IMR-90 (cell line): Measurements from ENCODE around the gene ERC2. TPM values are rescaled to one million over a fixed set of nuclear protein-coding genes. Genes with fewer than 3 reads are reported as not detected.

ENCODE experiments used
- ATAC-seq: fragments of 200-7000 bp; cut with Tn5 transposase; 2 replicates; pipeline ENCODE4 v1.9.1; 2020; ENCODE audit warnings: low read depth, mild to moderate bottlenecking, moderate library complexity
- BruUV-seq: library from RNA; stranded (reverse); fragments of 400-500 nt; replicated peaks from 2 replicates; lab custom pipeline; 2021; lab: Mats Ljungman, UMichigan
- CTCF ChIA-PET: fragments of 300-600 bp; formaldehyde crosslinking; extraction: SDS; loops from one replicate; lab custom pipeline; 2021; ENCODE audit warnings: antibody characterized with exemption; lab: Yijun Ruan, JAX
- POLR2A ChIA-PET: fragments of 300-600 bp; sonication (Branson Sonifier 250); formaldehyde crosslinking; loops from one replicate; lab custom pipeline; 2022; ENCODE audit warnings: antibody characterized with exemption; ENCODE audit not compliant: unreplicated experiment; lab: Charles Lee
- DNase-seq: peaks from one replicate; pipeline ENCODE4 v3.0.0; 2013
- H2AFZ ChIP-seq: replicated peaks from 2 replicates; pipeline ENCODE3; 2013; ENCODE audit warnings: low read length, mild to moderate bottlenecking; ENCODE audit not compliant: poor library complexity
- H2AK5ac ChIP-seq: 2 replicates; pipeline ENCODE4 v1.6.1; 2013; ENCODE audit warnings: low read depth, low read length, inconsistent platforms
- H2AK9ac ChIP-seq: replicated peaks from 2 replicates; pipeline ENCODE3; 2013; ENCODE audit warnings: mild to moderate bottlenecking, low read depth, low read length, moderate library complexity; ENCODE audit not compliant: poor library complexity
- H2BK120ac ChIP-seq: 2 replicates; pipeline ENCODE4 v1.6.1; 2013; ENCODE audit warnings: low read depth, low read length, inconsistent platforms
- H2BK15ac ChIP-seq: 3 replicates; pipeline ENCODE4 v1.6.1; 2013; ENCODE audit warnings: low read depth, low read length, inconsistent platforms
- H2BK20ac ChIP-seq: 2 replicates; pipeline ENCODE4 v1.6.1; 2013; ENCODE audit warnings: low read depth, mild to moderate bottlenecking, inconsistent platforms, low read length, moderate library complexity
- H2BK5ac ChIP-seq: 2 replicates; pipeline ENCODE4 v1.6.1; 2013; ENCODE audit warnings: mild to moderate bottlenecking, low read depth, low read length, inconsistent platforms; ENCODE audit not compliant: poor library complexity, severe bottlenecking
- H3K14ac ChIP-seq: replicated peaks from 2 replicates; pipeline ENCODE4 v1.6.1; 2013; ENCODE audit warnings: low read depth, low read length, inconsistent platforms
- H3K18ac ChIP-seq: 2 replicates; pipeline ENCODE4 v1.6.1; 2013; ENCODE audit warnings: low read depth, low read length, control low read depth
- H3K23ac ChIP-seq: 2 replicates; pipeline ENCODE4 v1.6.1; 2013; ENCODE audit warnings: low read depth, low read length, inconsistent platforms
- H3K27ac ChIP-seq: 2 replicates; pipeline ENCODE4 v1.5.1; 2013; ENCODE audit warnings: mild to moderate bottlenecking, control low read depth, low read length; ENCODE audit not compliant: insufficient read depth
- H3K27me3 ChIP-seq: 2 replicates; pipeline ENCODE4 v1.6.1; 2013; ENCODE audit warnings: low read length; ENCODE audit not compliant: control insufficient read depth, insufficient read depth
- H3K36me3 ChIP-seq: 2 replicates; pipeline ENCODE4 v1.6.1; 2013; ENCODE audit warnings: low read length, mixed read lengths; ENCODE audit not compliant: control insufficient read depth, insufficient read depth
- H3K4ac ChIP-seq: 2 replicates; pipeline ENCODE4 v1.6.1; 2013; ENCODE audit warnings: low read depth, low read length, inconsistent platforms
- H3K4me1 ChIP-seq: 2 replicates; pipeline ENCODE4 v1.6.1; 2013; ENCODE audit warnings: low read length, mixed read lengths; ENCODE audit not compliant: control insufficient read depth, insufficient read depth
- H3K4me2 ChIP-seq: 2 replicates; pipeline ENCODE4 v1.6.1; 2013; ENCODE audit warnings: low read depth, mild to moderate bottlenecking, control low read depth, low read length, moderate library complexity
- H3K4me3 ChIP-seq: 2 replicates; pipeline ENCODE4 v1.5.1; 2013; ENCODE audit warnings: low read depth, mild to moderate bottlenecking, control low read depth, low read length, moderate library complexity; ENCODE audit not compliant: insufficient read depth
- H3K56ac ChIP-seq: 2 replicates; pipeline ENCODE4 v1.6.1; 2013; ENCODE audit warnings: low read length, inconsistent platforms; ENCODE audit not compliant: insufficient read depth; ENCODE audit errors: extremely low read depth
- H3K79me1 ChIP-seq, 2 experiments: 2 replicates each; pipeline ENCODE4 v1.6.1; 2013; ENCODE audit warnings: low read length in 2 of 2, inconsistent platforms in 1 of 2, low read depth in 1 of 2
- H3K9ac ChIP-seq: 2 replicates; pipeline ENCODE4 v1.6.1; 2013; ENCODE audit warnings: low read depth, low read length, control low read depth
- H3K9me1 ChIP-seq: 2 replicates; pipeline ENCODE4 v1.6.1; 2013; ENCODE audit warnings: low read length, inconsistent platforms; ENCODE audit not compliant: insufficient read depth
- H3K9me3 ChIP-seq: 2 replicates; pipeline ENCODE4 v1.6.1; 2013; ENCODE audit warnings: low read length; ENCODE audit not compliant: control insufficient read depth, insufficient read depth
- H4K20me1 ChIP-seq: 2 replicates; pipeline ENCODE4 v1.6.1; 2013; ENCODE audit warnings: low read length, inconsistent platforms; ENCODE audit not compliant: insufficient read depth
- H4K5ac ChIP-seq: 2 replicates; pipeline ENCODE4 v1.6.1; 2013; ENCODE audit warnings: mild to moderate bottlenecking, low read depth, low read length, control low read depth
- H4K8ac ChIP-seq, 2 experiments: 2 replicates each; pipeline ENCODE4 v1.6.1; 2013; ENCODE audit warnings: low read depth in 2 of 2, low read length in 2 of 2, control low read depth in 1 of 2, inconsistent platforms in 1 of 2
- H4K91ac ChIP-seq: 2 replicates; pipeline ENCODE4 v1.6.1; 2013; ENCODE audit warnings: low read depth, low read length, inconsistent platforms; ENCODE audit not compliant: insufficient read depth
- FOS ChIP-seq: fragments of 150-350 bp; IDR thresholded peaks from 2 replicates; pipeline ENCODE4 v1.6.1; 2016; ENCODE audit warnings: low read depth, low read length
- WGBS, 2 experiments: methylation state at CpG; one replicate each; pipeline versions ENCODE4 v1.1.5 to v1.1.7; 2013; ENCODE audit warnings: missing lambda C conversion rate in 2 of 2; ENCODE audit not compliant: insufficient read length in 1 of 2; ENCODE audit errors: extremely low coverage in 2 of 2; 5-methylcytosine and 5-hydroxymethylcytosine counted together
- dilution Hi-C: fragments of 300-500 bp; cut with HindIII; formaldehyde crosslinking; loops from one replicate; pipeline ENCODE4 v1.14.3; 2018; ENCODE audit warnings: low sequenced_read_pairs; ENCODE audit not compliant: unreplicated experiment
- in situ Hi-C: fragments of 300-500 bp; cut with MboI; formaldehyde crosslinking; loops from 3 replicates; pipeline ENCODE4 v1.14.3; 2019; ENCODE audit warnings: low sequenced_read_pairs, inconsistent platforms, mixed read lengths
- intact Hi-C: fragments of 100-400 bp; cut with micrococcal nuclease; formaldehyde crosslinking; loops from 2 replicates; pipeline ENCODE4 v1.10.0; 2022
- polyA plus RNA-seq, 3 experiments: library from polyadenylated mRNA; depleted of rRNA; stranded (reverse); fragments of >200 nt; gene quantifications; 2 replicates each; pipeline ENCODE4 v1.2.3, GENCODE V29; 2012; ENCODE audit warnings: low replicate concordance in 1 of 3
- total RNA-seq: library from RNA; depleted of rRNA; stranded (reverse); fragments of >200 nt; gene quantifications from 2 replicates; pipeline ENCODE4 v1.2.3, GENCODE V29; 2012

ERC2 gene
- total and polyA plus RNA-seq, 2 of the 4 experiments (the other 2 are of a cell fraction): 0.17 to 0.18 TPM

DNA sequence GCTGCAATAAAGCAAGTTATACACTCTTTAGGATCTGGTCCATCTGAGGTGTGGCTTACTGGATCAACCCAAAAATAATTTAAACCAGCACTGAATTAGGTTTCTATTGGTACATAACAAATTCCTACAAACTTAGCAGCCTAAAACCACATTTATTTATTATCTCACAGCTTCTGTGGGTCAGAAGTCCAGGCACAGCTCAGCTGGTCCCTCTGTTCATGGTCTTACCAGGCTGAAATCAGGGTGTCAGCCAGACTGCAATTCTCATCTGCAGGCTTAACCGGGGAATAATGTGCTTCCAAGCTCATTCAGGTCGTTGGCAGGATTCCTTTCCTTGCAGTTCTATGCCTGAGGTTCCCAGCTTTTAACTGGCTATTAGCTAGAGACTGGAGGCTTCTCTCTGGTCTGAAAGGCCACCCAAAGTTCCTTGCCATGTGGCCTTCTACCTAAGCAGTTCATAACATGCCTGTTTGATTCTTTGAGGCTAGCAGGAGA lies 503.7 kb downstream of the ERC2 start:
- Histone ChIP-seq H3K4me3 (no peak overlapping the region), H3K56ac (no peak overlapping the region), H2BK20ac (no peak overlapping the region), H3K4ac (no peak overlapping the region), H3K23ac (no peak overlapping the region), H2AFZ (no peak overlapping the region), H3K9ac (no peak overlapping the region), H4K20me1 (no peaks in the 10 kb centered on the region), H2BK120ac (no peak overlapping the region), H4K8ac (no peak overlapping the region), H2AK5ac (no peak overlapping the region), H3K4me1 (no peaks in the 10 kb centered on the region; the same call in 1 of the 2 replicates), H3K27me3 (no peaks in the 10 kb centered on the region; the same call in 1 of the 2 replicates), H3K14ac (no peak overlapping the region), H3K9me3 (no peaks in the 10 kb centered on the region), H2BK15ac (no peak overlapping the region), H3K27ac (no peak overlapping the region), H3K9me1 (no peaks in the 10 kb centered on the region), H3K79me1 (no peaks in the 10 kb centered on the region), H4K91ac (no peak overlapping the region), H3K36me3 (no peaks in the 10 kb centered on the region), H3K4me2 (no peak overlapping the region), H2AK9ac (no peak overlapping the region), H4K5ac (no peak overlapping the region), H3K18ac (no peak overlapping the region), H2BK5ac (no peak overlapping the region)
- no peak for DNase-seq
- TF ChIP-seq FOS: no peak
- WGBS, 2 experiments: 57% methylated on average over 1 of the region's 2 CpGs; no CpG with 5 or more reads in 1 of the 2 experiments
- no peak for ATAC-seq
- POLR2A ChIA-PET: no interaction called here
- CTCF ChIA-PET: no interaction called here
- intact Hi-C loops (no loop called here), in situ Hi-C loops (no loop called here), dilution Hi-C loops (no loop called here)
- BruUV-seq: no TSS peak
